ENCODE measurements around the gene IGDCC3.

IGDCC3 gene

DNA sequence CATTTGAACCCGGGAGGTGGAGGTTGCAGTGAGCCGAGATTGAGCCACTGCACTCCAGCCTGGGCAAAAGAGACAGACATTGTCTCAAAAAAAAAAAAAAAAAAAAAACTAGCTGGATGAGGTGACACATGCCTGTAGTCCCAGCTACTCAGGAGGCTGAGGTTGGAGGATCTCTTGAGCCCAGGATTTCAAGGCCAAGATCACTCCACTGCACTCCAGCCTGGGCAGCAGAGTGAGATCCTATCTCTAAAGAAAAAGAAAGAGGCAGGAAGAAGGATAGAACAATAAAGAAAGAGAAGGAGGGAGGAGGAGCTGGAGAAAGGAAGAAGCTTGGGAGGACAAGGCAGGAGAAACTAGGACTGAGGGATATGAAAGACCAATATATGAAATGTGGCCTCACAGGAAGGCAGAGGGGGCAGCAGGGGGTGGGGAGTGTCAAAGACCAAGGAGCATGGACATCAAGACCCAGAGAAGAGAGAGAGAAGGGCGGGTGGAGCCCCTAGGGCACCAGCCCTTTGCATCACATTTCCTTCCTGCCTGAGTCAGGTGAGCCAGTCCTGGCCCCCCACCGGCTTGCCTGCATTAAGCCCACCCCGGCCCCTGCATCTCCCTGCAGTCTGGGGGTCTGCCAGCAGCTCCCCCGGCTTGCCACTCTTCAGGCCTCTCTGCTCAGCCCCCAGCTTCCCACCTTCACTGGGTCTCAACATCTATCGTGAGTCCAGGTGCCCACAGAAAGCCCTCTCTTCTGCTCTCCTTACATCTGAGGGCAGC is 11.5 kb downstream of the IGDCC3 start:
- no peak overlapping the region for H3K4me3 ChIP-seq (replicated peaks; ENCODE audit: insufficient read depth, low read length)
- no peak for TF ChIP-seq POLR2AphosphoS5 (IDR thresholded peaks at IDR 0.05; ENCODE audit: low read depth)
- no peak for TF ChIP-seq GABPA (IDR thresholded peaks at IDR 0.05; ENCODE audit: low read depth)
- TF ChIP-seq, protein P1, sequence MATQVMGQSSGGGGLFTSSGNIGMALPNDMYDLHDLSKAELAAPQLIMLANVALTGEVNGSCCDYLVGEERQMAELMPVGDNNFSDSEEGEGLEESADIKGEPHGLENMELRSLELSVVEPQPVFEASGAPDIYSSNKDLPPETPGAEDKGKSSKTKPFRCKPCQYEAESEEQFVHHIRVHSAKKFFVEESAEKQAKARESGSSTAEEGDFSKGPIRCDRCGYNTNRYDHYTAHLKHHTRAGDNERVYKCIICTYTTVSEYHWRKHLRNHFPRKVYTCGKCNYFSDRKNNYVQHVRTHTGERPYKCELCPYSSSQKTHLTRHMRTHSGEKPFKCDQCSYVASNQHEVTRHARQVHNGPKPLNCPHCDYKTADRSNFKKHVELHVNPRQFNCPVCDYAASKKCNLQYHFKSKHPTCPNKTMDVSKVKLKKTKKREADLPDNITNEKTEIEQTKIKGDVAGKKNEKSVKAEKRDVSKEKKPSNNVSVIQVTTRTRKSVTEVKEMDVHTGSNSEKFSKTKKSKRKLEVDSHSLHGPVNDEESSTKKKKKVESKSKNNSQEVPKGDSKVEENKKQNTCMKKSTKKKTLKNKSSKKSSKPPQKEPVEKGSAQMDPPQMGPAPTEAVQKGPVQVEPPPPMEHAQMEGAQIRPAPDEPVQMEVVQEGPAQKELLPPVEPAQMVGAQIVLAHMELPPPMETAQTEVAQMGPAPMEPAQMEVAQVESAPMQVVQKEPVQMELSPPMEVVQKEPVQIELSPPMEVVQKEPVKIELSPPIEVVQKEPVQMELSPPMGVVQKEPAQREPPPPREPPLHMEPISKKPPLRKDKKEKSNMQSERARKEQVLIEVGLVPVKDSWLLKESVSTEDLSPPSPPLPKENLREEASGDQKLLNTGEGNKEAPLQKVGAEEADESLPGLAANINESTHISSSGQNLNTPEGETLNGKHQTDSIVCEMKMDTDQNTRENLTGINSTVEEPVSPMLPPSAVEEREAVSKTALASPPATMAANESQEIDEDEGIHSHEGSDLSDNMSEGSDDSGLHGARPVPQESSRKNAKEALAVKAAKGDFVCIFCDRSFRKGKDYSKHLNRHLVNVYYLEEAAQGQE (IDR thresholded peaks at IDR 0.05; ENCODE audit: insufficient replicate concordance, low read depth) = no peak
- TF ChIP-seq, protein P2, sequence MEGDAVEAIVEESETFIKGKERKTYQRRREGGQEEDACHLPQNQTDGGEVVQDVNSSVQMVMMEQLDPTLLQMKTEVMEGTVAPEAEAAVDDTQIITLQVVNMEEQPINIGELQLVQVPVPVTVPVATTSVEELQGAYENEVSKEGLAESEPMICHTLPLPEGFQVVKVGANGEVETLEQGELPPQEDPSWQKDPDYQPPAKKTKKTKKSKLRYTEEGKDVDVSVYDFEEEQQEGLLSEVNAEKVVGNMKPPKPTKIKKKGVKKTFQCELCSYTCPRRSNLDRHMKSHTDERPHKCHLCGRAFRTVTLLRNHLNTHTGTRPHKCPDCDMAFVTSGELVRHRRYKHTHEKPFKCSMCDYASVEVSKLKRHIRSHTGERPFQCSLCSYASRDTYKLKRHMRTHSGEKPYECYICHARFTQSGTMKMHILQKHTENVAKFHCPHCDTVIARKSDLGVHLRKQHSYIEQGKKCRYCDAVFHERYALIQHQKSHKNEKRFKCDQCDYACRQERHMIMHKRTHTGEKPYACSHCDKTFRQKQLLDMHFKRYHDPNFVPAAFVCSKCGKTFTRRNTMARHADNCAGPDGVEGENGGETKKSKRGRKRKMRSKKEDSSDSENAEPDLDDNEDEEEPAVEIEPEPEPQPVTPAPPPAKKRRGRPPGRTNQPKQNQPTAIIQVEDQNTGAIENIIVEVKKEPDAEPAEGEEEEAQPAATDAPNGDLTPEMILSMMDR (IDR thresholded peaks at IDR 0.05; ENCODE audit: insufficient read depth, low read length) = no peak
- no peak for TF ChIP-seq SPI1 (IDR thresholded peaks at IDR 0.05; ENCODE audit: borderline replicate concordance, low read depth)
- no peak overlapping the region for H3K27ac ChIP-seq (replicated peaks)

DNA sequence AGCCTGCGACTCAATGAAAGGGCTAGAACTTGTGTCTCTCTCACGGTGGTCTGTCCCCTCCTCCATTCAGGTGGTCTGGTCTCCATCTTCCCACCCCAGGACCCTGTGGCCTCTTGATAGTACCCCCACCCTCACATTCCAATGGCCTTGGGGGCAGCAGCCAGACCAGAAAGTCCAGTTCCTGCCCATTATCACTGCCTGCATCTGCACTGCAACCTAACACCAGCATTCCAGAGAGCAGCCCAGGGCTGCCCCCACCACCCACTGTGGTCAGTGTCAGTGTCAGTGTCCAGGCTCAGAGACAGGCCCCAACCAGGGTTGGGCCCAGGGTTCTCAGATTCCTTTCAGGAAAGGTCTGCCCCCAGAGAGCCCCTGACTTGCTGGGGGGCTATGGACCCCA is 12.6 kb downstream of the IGDCC3 start:
- TF ChIP-seq, protein P1 (IDR thresholded peaks at IDR 0.05; ENCODE audit: insufficient replicate concordance, low read depth) = no peak
- TF ChIP-seq, protein P2 (IDR thresholded peaks at IDR 0.05; ENCODE audit: insufficient read depth, low read length) = no peak
- TF ChIP-seq POLR2AphosphoS5 (IDR thresholded peaks at IDR 0.05; ENCODE audit: low read depth) (no peak), GABPA (IDR thresholded peaks at IDR 0.05; ENCODE audit: low read depth) (no peak), SPI1 (IDR thresholded peaks at IDR 0.05; ENCODE audit: borderline replicate concordance, low read depth) (no peak)
- DNase-seq (ENCODE audit: low read depth in 1 of 2, low spot score in 1 of 2) = no peak
- H3K27ac ChIP-seq (replicated peaks) = no peak overlapping the region
- H3K27me3 ChIP-seq (ENCODE audit: insufficient read depth, poor library complexity, severe bottlenecking) = no peaks in the 10 kb centered on the region
- no peak overlapping the region for H3K4me3 ChIP-seq (replicated peaks; ENCODE audit: insufficient read depth, low read length)

More for the DNA sequence above, 11.5 kb downstream of the IGDCC3 start:
- H3K27me3 ChIP-seq (ENCODE audit: insufficient read depth, poor library complexity, severe bottlenecking) = no peaks in the 10 kb centered on the region
- DNase-seq (ENCODE audit: low read depth in 1 of 2, low spot score in 1 of 2) = no peak

DNA sequence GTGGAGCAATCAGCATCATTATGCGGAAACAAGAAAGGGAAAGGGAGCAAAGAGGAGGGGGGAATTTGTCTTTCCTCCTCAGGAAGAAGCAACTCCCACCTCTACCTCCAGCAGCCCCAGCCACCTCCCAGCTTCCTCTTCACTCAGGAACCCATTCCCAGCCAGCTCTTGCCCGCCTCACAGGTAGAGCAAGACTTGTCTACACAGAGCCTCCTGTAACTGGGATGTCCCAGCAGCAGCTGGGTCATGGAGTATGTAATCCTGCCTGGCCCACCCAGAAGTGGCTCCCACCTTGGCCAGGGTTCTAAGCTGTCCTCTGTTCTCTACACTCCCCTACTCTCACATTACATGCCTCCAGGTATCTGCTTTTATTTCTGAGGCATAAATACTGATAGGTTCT is 14.0 kb downstream of the IGDCC3 start:
- DNase-seq (ENCODE audit: low read depth in 1 of 2, low spot score in 1 of 2) = no peak
- H3K4me3 ChIP-seq (replicated peaks; ENCODE audit: insufficient read depth, low read length) = no peak overlapping the region
- no peak overlapping the region for H3K27ac ChIP-seq (replicated peaks)
- TF ChIP-seq POLR2AphosphoS5 (IDR thresholded peaks at IDR 0.05; ENCODE audit: low read depth) (no peak), GABPA (IDR thresholded peaks at IDR 0.05; ENCODE audit: low read depth) (no peak), SPI1 (IDR thresholded peaks at IDR 0.05; ENCODE audit: borderline replicate concordance, low read depth) (no peak)
- TF ChIP-seq, protein P2 (IDR thresholded peaks at IDR 0.05; ENCODE audit: insufficient read depth, low read length) = no peak
- TF ChIP-seq, protein P1 (IDR thresholded peaks at IDR 0.05; ENCODE audit: insufficient replicate concordance, low read depth) = no peak
- H3K27me3 ChIP-seq (ENCODE audit: insufficient read depth, poor library complexity, severe bottlenecking) = no peaks in the 10 kb centered on the region
